IPS-15b (cell line): ENCODE results near the gene UNK.
A peak's percentile ranks its signal among the peaks of the same experiment; 100 is the strongest.

Experiments used
- H3K27me3 ChIP-seq: one replicate; pipeline ENCODE4 v1.6.1; 2013; ENCODE audit warnings: low read length; ENCODE audit not compliant: control insufficient read depth, insufficient read depth
- H3K36me3 ChIP-seq: one replicate; pipeline ENCODE4 v1.6.1; 2013; ENCODE audit warnings: low read length; ENCODE audit not compliant: control insufficient read depth, insufficient read depth
- H3K4me1 ChIP-seq: one replicate; pipeline ENCODE4 v1.6.1; 2013; ENCODE audit warnings: mild to moderate bottlenecking, low read length; ENCODE audit not compliant: control insufficient read depth, insufficient read depth
- H3K4me3 ChIP-seq: one replicate; pipeline ENCODE4 v1.5.1; 2013; ENCODE audit warnings: low read depth, low read length
- H3K9ac ChIP-seq: one replicate; pipeline ENCODE4 v1.6.1; 2013; ENCODE audit warnings: low read depth, mild to moderate bottlenecking, low read length
- H3K9me3 ChIP-seq: one replicate; pipeline ENCODE4 v1.6.1; 2013; ENCODE audit warnings: mild to moderate bottlenecking, low read length; ENCODE audit not compliant: control insufficient read depth, insufficient read depth

The UNK gene

GRCh38 chr17:75829747-75830146 is 45.1 kb downstream of the UNK start:
- peaks cover 5% of the 10 kb centered on the region for H3K36me3 ChIP-seq
- H3K27me3 ChIP-seq, result no peaks in the 10 kb centered on the region
- peaks cover 14% of the 10 kb centered on the region for H3K4me1 ChIP-seq

GRCh38 chr17:75830164-75831031 is 45.8 kb downstream of the UNK start:
- no peaks in the 10 kb centered on the region for H3K9me3 ChIP-seq
- H3K9ac ChIP-seq, result peak overlapping the region; percentile 49
- H3K27me3 ChIP-seq, result no peaks in the 10 kb centered on the region
- H3K4me1 ChIP-seq, result peaks cover 18% of the 10 kb centered on the region
- H3K36me3 ChIP-seq, result peaks cover 5% of the 10 kb centered on the region
- peak overlapping the region; percentile 48 for H3K4me3 ChIP-seq

More at GRCh38 chr17:75829747-75830146, 45.1 kb downstream of the UNK start:
- Histone ChIP-seq H3K4me3 (no peak overlapping the region), H3K9me3 (no peaks in the 10 kb centered on the region), H3K9ac (peak overlapping the region; percentile 49)

- H3K4me1 ChIP-seq, result peaks cover 18% of the 10 kb centered on the region
Observed at GRCh38 chr17:75831032-75831571, 46.5 kb downstream of the UNK start.

GRCh38 chr17:75832164-75832651 is 47.6 kb downstream of the UNK start:
- peak overlapping the region; percentile 32 for H3K4me3 ChIP-seq
- H3K27me3 ChIP-seq, result no peaks in the 10 kb centered on the region
- no peaks in the 10 kb centered on the region for H3K9me3 ChIP-seq
- H3K36me3 ChIP-seq, result peaks cover 5% of the 10 kb centered on the region
- H3K4me1 ChIP-seq, result peaks cover 18% of the 10 kb centered on the region
- no peak overlapping the region for H3K9ac ChIP-seq

More at GRCh38 chr17:75831032-75831571, 46.5 kb downstream of the UNK start:
- H3K9ac ChIP-seq, result no peak overlapping the region
- H3K9me3 ChIP-seq, result no peaks in the 10 kb centered on the region
- H3K36me3 ChIP-seq, result peaks cover 5% of the 10 kb centered on the region
- no peaks in the 10 kb centered on the region for H3K27me3 ChIP-seq
- H3K4me3 ChIP-seq, result peak overlapping the region; percentile 48

- H3K27me3 ChIP-seq, result no peaks in the 10 kb centered on the region
- peaks cover 5% of the 10 kb centered on the region for H3K36me3 ChIP-seq
- peak overlapping the region; percentile 37 for H3K4me3 ChIP-seq
- no peaks in the 10 kb centered on the region for H3K9me3 ChIP-seq
- H3K9ac ChIP-seq, result no peak overlapping the region
- H3K4me1 ChIP-seq, result peaks cover 18% of the 10 kb centered on the region
Observed at GRCh38 chr17:75832652-75833400, 48.2 kb downstream of the UNK start.

GRCh38 chr17:75834279-75834920 is 49.8 kb downstream of the UNK start:
- peaks cover 18% of the 10 kb centered on the region for H3K4me1 ChIP-seq
- H3K9ac ChIP-seq, result no peak overlapping the region

GRCh38 chr17:75834928-75835653 is 50.5 kb downstream of the UNK start:
- Histone ChIP-seq H3K4me3 (no peak overlapping the region), H3K9me3 (no peaks in the 10 kb centered on the region), H3K9ac (no peak overlapping the region), H3K36me3 (no peaks in the 10 kb centered on the region), H3K4me1 (peaks cover 18% of the 10 kb centered on the region), H3K27me3 (no peaks in the 10 kb centered on the region)

More at GRCh38 chr17:75834279-75834920, 49.8 kb downstream of the UNK start:
- Histone ChIP-seq H3K36me3 (peaks cover 3% of the 10 kb centered on the region), H3K9me3 (no peaks in the 10 kb centered on the region), H3K27me3 (no peaks in the 10 kb centered on the region), H3K4me3 (no peak overlapping the region)

GRCh38 chr17:75835654-75835987 is 51.0 kb downstream of the UNK start:
- no peaks in the 10 kb centered on the region for H3K27me3 ChIP-seq
- H3K4me3 ChIP-seq, result no peak overlapping the region
- H3K4me1 ChIP-seq, result peaks cover 17% of the 10 kb centered on the region
- H3K9me3 ChIP-seq, result no peaks in the 10 kb centered on the region
- no peak overlapping the region for H3K9ac ChIP-seq
- H3K36me3 ChIP-seq, result no peaks in the 10 kb centered on the region

GRCh38 chr17:75836605-75837004 is 52.0 kb downstream of the UNK start:
- Histone ChIP-seq H3K4me1 (peaks cover 12% of the 10 kb centered on the region), H3K4me3 (no peak overlapping the region), H3K27me3 (no peaks in the 10 kb centered on the region), H3K9ac (no peak overlapping the region), H3K36me3 (no peaks in the 10 kb centered on the region), H3K9me3 (no peaks in the 10 kb centered on the region)

- Histone ChIP-seq H3K9me3 (no peaks in the 10 kb centered on the region), H3K9ac (no peak overlapping the region), H3K36me3 (no peaks in the 10 kb centered on the region), H3K4me1 (peaks cover 9% of the 10 kb centered on the region), H3K27me3 (no peaks in the 10 kb centered on the region), H3K4me3 (no peak overlapping the region)
Observed at GRCh38 chr17:75837899-75838298, 53.3 kb downstream of the UNK start.

GRCh38 chr17:75838410-75838809 is 53.8 kb downstream of the UNK start:
- Histone ChIP-seq H3K27me3 (no peaks in the 10 kb centered on the region), H3K9ac (no peak overlapping the region), H3K4me1 (peaks cover 7% of the 10 kb centered on the region), H3K36me3 (no peaks in the 10 kb centered on the region), H3K9me3 (no peaks in the 10 kb centered on the region), H3K4me3 (no peak overlapping the region)
